HepG2 (cell line): ENCODE measurements around the gene CISH. TPM values are rescaled to one million over a fixed set of nuclear protein-coding genes. Genes with fewer than 3 reads are reported as not detected.

Source experiments
- ATAC-seq: fragments of 200-7000 bp; cut with Tn5 transposase; 3 replicates; pipeline ENCODE4 v1.9.1; 2020; ENCODE audit warnings: mild to moderate bottlenecking, moderate library complexity
- BruUV-seq: library from RNA; stranded (reverse); fragments of 400-500 nt; replicated peaks from 2 replicates; lab custom pipeline; 2021; lab: Mats Ljungman, UMichigan
- CTCF ChIA-PET: fragments of 300-600 bp; formaldehyde crosslinking; extraction: SDS; loops from one replicate; lab custom pipeline; 2021; ENCODE audit warnings: low total read pairs, inconsistent platforms, low intra/inter-chr PET ratio; lab: Yijun Ruan, JAX
- POLR2A ChIA-PET: fragments of 350-600 bp; sonication (Branson Sonifier 250); formaldehyde crosslinking; loops from one replicate; lab custom pipeline; 2020; ENCODE audit warnings: antibody characterized with exemption, inconsistent platforms; lab: Yijun Ruan, JAX
- DNase-seq: peaks from one replicate; pipeline ENCODE4 v3.0.0-alpha.2; 2015; ENCODE audit warnings: low spot score
- FAIRE-seq: peaks from 3 replicates; lab custom pipeline; 2011; peaks lifted over from hg19 to GRCh38; lab: Jason Lieb, UNC
- H2AFZ ChIP-seq: one replicate; pipeline ENCODE4 v1.6.1; 2011; ENCODE audit warnings: low read length, inconsistent platforms
- H3K27ac ChIP-seq: fragments of 300-600 bp; 3 replicates; pipeline ENCODE4 v1.8.0; 2011; ENCODE audit warnings: mixed run types, mild to moderate bottlenecking, mixed read lengths, low read length, inconsistent platforms; ENCODE audit not compliant: insufficient read depth; ENCODE audit errors: extremely low read length
- H3K27me3 ChIP-seq, 2 experiments: fragments of 200-600 bp in 1 of 2; 2 replicates in 1 of 2; 3 replicates in 1 of 2; pipeline versions ENCODE4 v1.6.0 to v1.8.0; 2011; ENCODE audit warnings: low read length in 2 of 2, mild to moderate bottlenecking in 2 of 2, moderate library complexity in 2 of 2, inconsistent platforms in 1 of 2; ENCODE audit not compliant: insufficient read depth in 2 of 2, control insufficient read depth in 1 of 2
- H3K36me3 ChIP-seq, 2 experiments: fragments of 200-600 bp in 1 of 2; replicated peaks in 1 of 2; 2 replicates in 1 of 2; 3 replicates in 1 of 2; pipeline versions ENCODE4 v1.5.1 to v1.8.0; 2011; ENCODE audit warnings: low read length in 2 of 2, inconsistent platforms in 1 of 2; ENCODE audit not compliant: insufficient read depth in 2 of 2, control insufficient read depth in 1 of 2
- H3K4me1 ChIP-seq: 2 replicates; pipeline ENCODE4 v1.5.1; 2012; ENCODE audit warnings: low read length, inconsistent platforms; ENCODE audit not compliant: insufficient read depth
- H3K4me2 ChIP-seq: 2 replicates; pipeline ENCODE4 v1.6.0; 2011; ENCODE audit warnings: low read depth, low read length, inconsistent platforms
- H3K4me3 ChIP-seq, 3 experiments: fragments of 200-600 bp in 1 of 3; sonication (generic), shearing (Covaris generic) in 1 of 3; replicated peaks in 1 of 3; 2 replicates each; pipeline ENCODE4 v1.5.1; 2011 to 2016; ENCODE audit warnings: low read length in 3 of 3, inconsistent platforms in 2 of 3, low read depth in 2 of 3, mild to moderate bottlenecking in 2 of 3, control low read depth in 1 of 3, mixed read lengths in 1 of 3; ENCODE audit not compliant: insufficient read depth in 1 of 3
- H3K79me2 ChIP-seq: one replicate; pipeline ENCODE4 v1.6.1; 2011; ENCODE audit warnings: low read length, inconsistent platforms; ENCODE audit not compliant: insufficient read depth
- H3K9ac ChIP-seq: 2 replicates; pipeline ENCODE4 v1.6.0; 2011; ENCODE audit warnings: mild to moderate bottlenecking, low read depth, low read length, inconsistent platforms; ENCODE audit not compliant: insufficient read depth
- H3K9me3 ChIP-seq: 2 replicates; pipeline ENCODE4 v1.5.1; 2012; ENCODE audit warnings: mild to moderate bottlenecking, low read length
- H4K20me1 ChIP-seq: 2 replicates; pipeline ENCODE4 v1.6.0; 2011; ENCODE audit warnings: inconsistent platforms, mild to moderate bottlenecking, low read length, moderate library complexity; ENCODE audit not compliant: insufficient read depth
- IRX3 ChIP-seq: sonication (generic); formaldehyde crosslinking; IDR thresholded peaks from 2 replicates; pipeline ENCODE4 v1.8.1; 2023; ENCODE audit warnings: mild to moderate bottlenecking, low read depth, missing genetic modification reagents, borderline replicate concordance
- PHF8 ChIP-seq: sonication (generic); formaldehyde crosslinking; IDR thresholded peaks from 2 replicates; pipeline ENCODE4 v1.5.0; 2020; ENCODE audit warnings: missing genetic modification reagents
- ZNF12 ChIP-seq: sonication (generic); formaldehyde crosslinking; IDR thresholded peaks from 2 replicates; pipeline ENCODE4 v1.5.0; 2020; ENCODE audit warnings: missing genetic modification reagents
- WGBS: methylation state at CpG from one replicate; pipeline ENCODE4 v1.1.6; 2017; ENCODE audit warnings: low lambda C conversion rate; 5-methylcytosine and 5-hydroxymethylcytosine counted together
- in situ Hi-C: cut with HindIII; loops from 2 replicates; pipeline ENCODE4 v1.10.0; 2017; ENCODE audit warnings: low pct_unique_long_range_greater_than_20kb; ENCODE audit not compliant: extremely low pct_ligation_motif_present
- intact Hi-C: fragments of 100-400 bp; cut with micrococcal nuclease; formaldehyde crosslinking; loops from one replicate; pipeline ENCODE4 v1.10.0; 2022; ENCODE audit not compliant: unreplicated experiment
- polyA plus RNA-seq, 8 experiments: library from polyadenylated mRNA; depleted of rRNA in 3 of 8; stranded (reverse) in 7 of 8; unstranded in 1 of 8; fragments of >200 nt; fragmentation: Illumina TruSeq in 4 of 8; extraction: Trizol in 4 of 8; gene quantifications; 2 replicates each; pipeline versions ENCODE4 v1.2.1 to v1.2.3, GENCODE V29; 2011 to 2016; ENCODE audit warnings: low read depth in 4 of 8, missing spikeins in 1 of 8, mixed read lengths in 1 of 8; ENCODE audit not compliant: insufficient read depth in 1 of 8
- total RNA-seq, 5 experiments: library from RNA; depleted of rRNA; stranded (reverse); fragments of >200 nt; fragmentation: Illumina TruSeq; extraction: Trizol; gene quantifications; 2 replicates each; pipeline ENCODE4 v1.2.3, GENCODE V29; 2016; ENCODE audit warnings: low read depth in 1 of 5
- TF ChIP-seq, protein P1 (sequence below): IDR thresholded peaks from 2 replicates; pipeline ENCODE4 v1.6.1; 2016
- TF ChIP-seq, protein P2 (sequence below): sonication (generic); formaldehyde crosslinking; IDR thresholded peaks from 2 replicates; pipeline ENCODE4 v1.9.0; 2022; ENCODE audit warnings: missing genetic modification reagents, mild to moderate bottlenecking, borderline replicate concordance
- TF ChIP-seq, protein P3 (sequence below): sonication (generic); formaldehyde crosslinking; IDR thresholded peaks from 2 replicates; pipeline ENCODE4 v1.8.0; 2022; ENCODE audit warnings: mild to moderate bottlenecking, missing genetic modification reagents

Gene CISH
- total and polyA plus RNA-seq, 2 of the 13 experiments (the other 11 are each of a cell fraction or from before 2014, with no cell fraction given), result 0.91 to 1.5 TPM

DNA sequence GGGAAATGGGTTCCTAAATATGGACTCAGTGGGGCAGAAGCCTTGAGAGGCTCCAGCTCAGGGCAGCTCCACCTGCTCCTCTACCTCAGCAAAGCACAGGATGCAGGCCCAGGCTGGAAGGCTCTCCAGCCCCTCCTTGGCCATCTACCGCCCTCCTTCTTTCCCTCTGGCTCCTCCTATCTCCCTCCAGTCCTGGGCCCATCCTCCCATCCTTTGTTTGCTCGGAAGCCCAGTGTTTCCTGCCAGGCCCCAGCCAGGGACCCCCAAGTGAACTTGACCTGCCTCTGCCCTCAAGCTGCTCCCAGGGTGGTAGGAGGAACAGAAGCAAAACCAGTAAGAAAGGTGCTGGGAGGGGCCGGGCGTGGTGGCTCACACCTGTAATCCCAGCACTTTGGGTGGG is 25.4 kb upstream of the CISH start:
- no peak for DNase-seq
- WGBS, result 96% methylated on average over 4 of the region's 4 CpGs
- Histone ChIP-seq H3K9ac (no peak overlapping the region), H3K79me2 (no peaks in the 10 kb centered on the region), H3K27me3 (no peaks in the 10 kb centered on the region), H4K20me1 (peaks cover 3% of the 10 kb centered on the region; the same call in 1 of the 2 replicates), H3K36me3 (peaks cover 3 to 16% of the 10 kb centered on the region in 2 experiments), H3K27ac (no peak overlapping the region), H3K4me1 (no peaks in the 10 kb centered on the region), H2AFZ (no peak overlapping the region), H3K4me2 (no peak overlapping the region), H3K9me3 (no peaks in the 10 kb centered on the region), H3K4me3 (no peak overlapping the region)
- ChIA-PET CTCF (no interaction called here), POLR2A (interaction anchor here (1.1 kb wide), 1 partner anchor 20 kb away, joined by 3 read pairs; the partner anchor contains the start of gene MAPKAPK3)
- FAIRE-seq, result no peak
- TF ChIP-seq ZNF12 (CRISPR knock-in tag), result no peak
- TF ChIP-seq PHF8 (CRISPR knock-in tag), result no peak
- no peak for TF ChIP-seq IRX3 (CRISPR knock-in tag)
- TF ChIP-seq, protein P1, sequence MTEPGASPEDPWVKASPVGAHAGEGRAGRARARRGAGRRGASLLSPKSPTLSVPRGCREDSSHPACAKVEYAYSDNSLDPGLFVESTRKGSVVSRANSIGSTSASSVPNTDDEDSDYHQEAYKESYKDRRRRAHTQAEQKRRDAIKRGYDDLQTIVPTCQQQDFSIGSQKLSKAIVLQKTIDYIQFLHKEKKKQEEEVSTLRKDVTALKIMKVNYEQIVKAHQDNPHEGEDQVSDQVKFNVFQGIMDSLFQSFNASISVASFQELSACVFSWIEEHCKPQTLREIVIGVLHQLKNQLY (CRISPR knock-in tag), result no peak
- TF ChIP-seq, protein P2, sequence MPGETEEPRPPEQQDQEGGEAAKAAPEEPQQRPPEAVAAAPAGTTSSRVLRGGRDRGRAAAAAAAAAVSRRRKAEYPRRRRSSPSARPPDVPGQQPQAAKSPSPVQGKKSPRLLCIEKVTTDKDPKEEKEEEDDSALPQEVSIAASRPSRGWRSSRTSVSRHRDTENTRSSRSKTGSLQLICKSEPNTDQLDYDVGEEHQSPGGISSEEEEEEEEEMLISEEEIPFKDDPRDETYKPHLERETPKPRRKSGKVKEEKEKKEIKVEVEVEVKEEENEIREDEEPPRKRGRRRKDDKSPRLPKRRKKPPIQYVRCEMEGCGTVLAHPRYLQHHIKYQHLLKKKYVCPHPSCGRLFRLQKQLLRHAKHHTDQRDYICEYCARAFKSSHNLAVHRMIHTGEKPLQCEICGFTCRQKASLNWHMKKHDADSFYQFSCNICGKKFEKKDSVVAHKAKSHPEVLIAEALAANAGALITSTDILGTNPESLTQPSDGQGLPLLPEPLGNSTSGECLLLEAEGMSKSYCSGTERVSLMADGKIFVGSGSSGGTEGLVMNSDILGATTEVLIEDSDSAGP, result no peak
- TF ChIP-seq, protein P3, sequence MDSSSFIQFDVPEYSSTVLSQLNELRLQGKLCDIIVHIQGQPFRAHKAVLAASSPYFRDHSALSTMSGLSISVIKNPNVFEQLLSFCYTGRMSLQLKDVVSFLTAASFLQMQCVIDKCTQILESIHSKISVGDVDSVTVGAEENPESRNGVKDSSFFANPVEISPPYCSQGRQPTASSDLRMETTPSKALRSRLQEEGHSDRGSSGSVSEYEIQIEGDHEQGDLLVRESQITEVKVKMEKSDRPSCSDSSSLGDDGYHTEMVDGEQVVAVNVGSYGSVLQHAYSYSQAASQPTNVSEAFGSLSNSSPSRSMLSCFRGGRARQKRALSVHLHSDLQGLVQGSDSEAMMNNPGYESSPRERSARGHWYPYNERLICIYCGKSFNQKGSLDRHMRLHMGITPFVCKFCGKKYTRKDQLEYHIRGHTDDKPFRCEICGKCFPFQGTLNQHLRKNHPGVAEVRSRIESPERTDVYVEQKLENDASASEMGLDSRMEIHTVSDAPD (CRISPR knock-in tag), result no peak
- intact Hi-C loops, result no loop called here
- ATAC-seq, result no peak
- in situ Hi-C loops, result no loop called here
- BruUV-seq, result no TSS peak
